MV-4-11 (cell line): ENCODE measurements around the gene CDS2.

Experiments
- DNase-seq: peaks from one replicate; lab custom pipeline; 2025; lab: John Stamatoyannopoulos, UW

CDS2 gene

DNA sequence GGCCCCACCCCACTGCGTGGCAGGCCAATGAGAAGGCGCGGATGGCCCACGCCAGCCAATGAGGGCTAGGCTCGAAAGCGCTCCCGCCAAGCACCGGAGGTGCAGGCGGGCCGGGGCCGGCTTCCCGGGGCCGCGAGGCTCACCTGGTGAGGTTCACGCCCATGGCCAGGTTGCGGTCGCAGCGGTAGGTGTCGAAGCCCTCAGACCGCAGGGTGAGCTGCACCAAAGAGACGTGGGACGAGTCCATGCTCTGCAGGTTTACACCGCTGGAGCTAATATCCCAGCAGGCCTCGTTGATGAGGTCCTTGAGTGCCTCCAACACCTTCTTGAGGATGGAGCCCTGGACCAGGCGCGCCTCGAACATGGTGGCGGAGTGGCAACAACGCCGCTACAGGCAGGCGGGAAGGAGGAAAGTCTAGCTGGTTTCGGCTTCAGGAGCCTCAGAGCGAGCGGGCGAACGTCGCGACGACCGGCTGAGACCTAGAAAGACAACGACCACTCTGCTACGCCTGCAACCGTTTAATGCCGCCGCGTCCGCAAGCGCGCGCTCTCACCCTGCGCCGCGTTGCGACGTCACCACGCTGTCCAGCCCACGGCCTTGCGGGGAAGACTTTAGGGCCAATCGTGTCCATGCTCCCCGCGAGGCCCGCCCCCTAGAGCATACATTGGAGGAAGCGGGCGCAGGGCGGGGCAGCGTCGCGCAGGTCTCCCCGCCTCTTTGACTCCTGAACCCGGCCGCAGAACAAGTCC is 7.2 kb upstream of the CDS2 start, which contains the start of gene PCNA:
Gene PCNA, minus strand, starts transcription at position 524 of the 750 bp plus-strand sequence. Its CDS starts 160 bp downstream, at position 364.
- peak; percentile 98 for DNase-seq

DNA sequence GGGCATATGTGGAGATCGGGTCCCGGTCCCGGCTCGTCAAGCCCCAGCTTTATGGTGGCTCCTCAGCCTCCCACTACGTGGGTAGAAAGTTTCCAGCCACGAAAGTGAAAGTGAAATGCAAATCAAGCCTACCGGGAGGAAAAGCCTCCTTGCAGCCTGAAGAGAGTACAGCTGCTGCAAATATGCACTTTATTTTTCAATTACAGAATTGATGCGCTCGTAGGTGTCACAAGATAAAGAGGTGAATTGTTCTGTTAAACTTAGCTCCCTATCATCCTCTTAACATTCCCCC is 6.7 kb upstream of the CDS2 start:
- no peak for DNase-seq

DNA sequence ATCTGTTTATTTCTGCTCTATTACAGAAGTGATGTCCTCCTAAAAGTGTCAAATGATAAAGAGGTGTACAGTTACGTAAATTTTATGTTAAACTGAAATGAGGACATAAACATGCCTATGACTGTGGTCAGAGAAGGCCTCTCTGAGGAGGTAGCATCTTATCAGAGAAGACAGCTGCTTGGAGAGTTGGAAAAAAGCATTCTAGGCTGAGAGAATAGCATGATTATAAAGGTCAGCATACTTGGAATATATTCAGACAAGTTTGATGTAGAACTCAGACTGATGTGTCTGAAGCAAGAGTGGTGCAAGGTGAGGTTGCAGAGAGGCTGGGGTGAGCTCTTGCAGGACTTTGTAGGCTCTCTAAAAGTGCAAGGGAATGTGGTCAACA is 3.9 kb upstream of the CDS2 start:
- no peak for DNase-seq

DNA sequence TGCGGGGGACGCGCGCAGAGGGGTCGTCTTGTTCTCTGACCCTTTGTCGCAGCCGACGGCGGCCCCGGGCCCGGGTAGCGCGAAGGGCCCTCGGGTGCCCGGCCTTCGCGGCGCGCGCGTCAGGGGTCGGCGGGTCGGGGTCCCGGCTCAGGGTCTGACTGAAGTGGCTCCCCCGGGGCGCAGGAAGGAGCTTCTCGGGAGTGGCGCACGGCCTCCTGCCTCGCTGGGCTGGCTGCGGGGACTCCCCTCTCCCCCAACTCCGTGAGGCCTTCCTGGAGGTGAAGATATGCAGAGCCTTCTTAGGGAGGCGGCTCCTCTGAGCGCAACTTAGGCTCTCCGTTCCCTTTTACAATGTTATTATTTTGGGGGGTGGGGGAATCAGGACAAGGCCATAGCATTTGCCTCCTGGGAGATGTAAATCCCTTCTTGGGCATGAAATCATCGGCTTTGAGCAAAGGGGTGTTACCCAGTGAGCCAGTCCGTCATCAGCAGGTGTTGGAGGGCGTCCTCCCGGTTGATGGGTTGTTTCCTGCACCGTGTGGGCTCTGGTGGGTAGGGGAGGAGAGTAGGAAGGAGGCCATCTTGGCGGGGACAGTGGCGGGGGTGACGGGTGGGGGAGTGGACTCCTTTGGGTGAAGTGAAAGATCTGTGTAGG is 523 bp downstream of the CDS2 start:
- no peak for DNase-seq

DNA sequence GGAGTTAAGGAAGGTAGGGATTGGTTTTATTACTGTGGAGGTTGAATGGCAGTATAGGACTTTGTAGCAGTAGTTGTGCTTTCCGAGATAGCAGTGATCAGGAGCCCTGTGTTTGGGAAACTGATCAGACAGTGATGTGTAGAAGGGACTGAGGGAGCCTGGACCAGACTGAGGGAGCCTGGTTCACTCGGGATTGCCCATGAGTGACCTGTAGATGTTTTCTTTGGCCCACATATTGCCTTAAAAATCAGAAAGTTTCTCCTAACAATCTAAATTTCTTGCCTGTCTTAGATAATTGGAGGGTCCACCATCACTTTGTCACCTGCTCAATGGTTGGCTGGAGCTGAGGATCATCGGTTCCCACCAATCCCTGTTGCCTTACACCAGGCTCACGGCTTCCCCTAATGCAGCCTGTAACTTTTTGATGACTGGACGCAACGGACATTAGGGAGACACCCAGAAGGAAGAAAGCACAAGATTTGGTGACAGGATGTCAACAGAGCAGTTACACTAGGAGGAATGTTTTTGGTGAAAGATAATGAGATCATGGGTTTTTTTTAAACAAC is 1.1 kb downstream of the CDS2 start:
- no peak for DNase-seq

DNA sequence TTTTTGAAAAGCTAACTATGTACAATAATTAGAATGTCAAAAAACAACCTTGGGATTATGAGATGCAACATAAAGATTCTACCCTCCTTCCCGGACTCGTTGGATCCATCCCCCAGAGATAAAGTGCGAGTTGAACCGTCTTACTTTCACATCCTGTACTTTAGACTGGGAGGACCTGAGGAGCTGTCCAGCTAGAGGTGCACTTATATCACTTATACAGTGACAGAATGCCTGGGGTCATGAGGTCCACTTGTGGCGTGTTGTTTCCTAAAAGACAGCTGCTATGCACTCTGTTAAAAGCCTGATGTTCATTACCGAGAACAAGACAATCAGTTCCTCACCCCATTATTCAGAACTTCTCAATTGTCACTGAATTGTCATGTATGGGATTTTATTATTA is 2.1 kb downstream of the CDS2 start:
- DNase-seq = peak; percentile 53

DNA sequence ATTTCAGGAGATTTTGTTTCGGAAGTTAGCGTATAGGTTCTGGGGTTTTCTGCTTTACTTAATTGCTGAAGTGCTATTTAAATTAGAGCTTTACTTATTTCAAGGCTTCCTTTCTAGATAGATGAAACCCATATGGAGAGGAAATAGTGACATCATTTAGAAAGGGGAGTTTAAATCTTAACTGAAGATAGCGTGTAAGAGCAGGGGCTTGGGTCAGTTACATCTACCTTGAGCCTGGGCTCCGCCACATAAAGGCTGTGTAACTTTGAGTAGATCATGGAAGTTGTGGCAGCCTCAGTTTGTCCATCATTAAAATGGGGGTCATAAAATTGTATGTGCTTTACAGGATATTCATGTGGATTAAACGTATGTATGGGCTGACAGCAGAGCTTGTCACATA is 4.7 kb downstream of the CDS2 start:
- no peak for DNase-seq

DNA sequence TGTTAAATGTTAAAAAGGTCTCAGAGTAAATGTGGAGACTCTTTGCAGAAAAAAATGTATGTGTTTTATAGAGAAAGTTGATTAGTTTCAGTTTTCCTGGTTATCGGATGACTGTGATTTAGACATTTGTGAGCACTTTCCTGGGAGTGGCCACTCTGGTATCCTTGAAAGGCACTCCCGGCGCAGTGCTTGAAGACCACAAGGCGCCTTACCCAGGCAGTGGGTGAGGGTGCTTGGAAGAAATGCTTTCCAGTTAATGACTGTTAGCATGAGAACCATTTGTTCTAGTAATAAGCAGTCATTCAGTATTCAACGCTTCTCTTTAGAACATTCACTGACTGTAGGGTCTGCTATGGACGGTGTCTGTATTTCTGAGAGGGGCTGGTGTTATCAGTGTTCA is 7.2 kb downstream of the CDS2 start:
- no peak for DNase-seq

DNA sequence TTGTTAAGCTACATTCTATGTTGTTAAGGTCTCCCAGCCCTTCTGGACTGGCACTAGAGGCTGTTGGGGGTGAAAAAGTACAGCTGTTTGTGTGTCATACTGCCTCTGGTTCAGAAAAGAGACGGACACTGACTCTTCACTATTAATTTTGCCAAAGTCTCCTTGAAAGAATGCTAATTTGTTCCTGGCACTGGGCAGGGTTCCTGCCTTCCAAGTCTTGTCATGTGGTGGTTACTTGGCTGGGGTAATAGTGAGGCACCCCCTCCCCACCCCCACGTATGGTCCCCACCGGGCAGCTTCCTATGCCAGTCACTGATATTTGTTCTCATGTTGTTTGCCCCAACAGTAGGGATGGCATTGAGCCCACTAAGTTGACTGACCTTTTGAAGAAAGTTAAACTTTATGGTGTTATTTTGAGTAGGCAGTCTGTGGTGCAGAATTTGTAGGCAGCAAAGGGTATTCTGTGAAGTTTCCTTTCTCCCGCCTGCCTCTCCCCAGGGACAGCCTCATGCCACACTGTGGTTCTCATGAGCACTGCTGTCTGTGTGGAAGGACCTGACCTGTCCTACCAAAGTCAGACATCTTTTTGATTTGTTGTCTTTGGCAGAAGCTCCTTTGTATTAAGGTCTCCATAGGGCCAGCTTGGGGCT is 8.7 kb downstream of the CDS2 start:
- DNase-seq = no peak

DNA sequence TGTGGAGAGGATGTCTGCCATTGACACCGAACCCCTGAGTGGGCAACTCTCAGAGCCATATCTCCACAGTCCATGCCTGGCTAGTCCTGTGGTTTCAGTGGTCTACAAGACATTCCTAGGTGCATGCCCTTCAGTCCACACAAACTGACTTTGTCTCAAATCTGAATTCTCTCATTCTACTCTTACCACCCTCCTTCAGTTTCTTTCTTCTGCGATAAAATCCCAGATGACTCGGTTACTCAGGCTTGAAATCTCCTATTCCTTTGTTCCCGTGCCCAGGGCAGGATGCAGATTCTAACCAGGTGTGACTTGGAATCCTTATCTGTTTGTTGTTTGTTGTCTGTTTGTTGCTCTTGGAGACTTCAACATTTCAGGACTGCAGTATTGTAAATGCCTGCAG is 9.3 kb downstream of the CDS2 start:
- DNase-seq = no peak

DNA sequence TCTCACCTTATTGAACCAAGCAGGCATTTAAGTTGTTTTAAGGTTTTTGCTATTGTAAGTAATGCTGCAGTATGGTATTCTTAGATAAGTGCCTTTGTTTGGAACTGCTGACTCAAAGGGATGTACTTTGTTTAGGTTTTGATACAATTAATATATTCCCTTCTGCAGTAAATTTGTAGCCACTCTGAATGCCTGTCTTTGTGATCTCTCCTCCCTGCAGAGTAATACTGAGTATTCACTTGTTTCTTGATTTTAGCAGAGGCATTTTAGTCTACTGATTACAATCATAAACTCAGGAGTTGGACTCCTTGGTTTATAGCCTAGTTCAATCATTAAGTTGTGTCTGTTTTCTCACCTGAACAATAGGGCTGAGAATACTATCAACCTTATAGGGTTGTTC is 13.4 kb downstream of the CDS2 start:
- DNase-seq = no peak

DNA sequence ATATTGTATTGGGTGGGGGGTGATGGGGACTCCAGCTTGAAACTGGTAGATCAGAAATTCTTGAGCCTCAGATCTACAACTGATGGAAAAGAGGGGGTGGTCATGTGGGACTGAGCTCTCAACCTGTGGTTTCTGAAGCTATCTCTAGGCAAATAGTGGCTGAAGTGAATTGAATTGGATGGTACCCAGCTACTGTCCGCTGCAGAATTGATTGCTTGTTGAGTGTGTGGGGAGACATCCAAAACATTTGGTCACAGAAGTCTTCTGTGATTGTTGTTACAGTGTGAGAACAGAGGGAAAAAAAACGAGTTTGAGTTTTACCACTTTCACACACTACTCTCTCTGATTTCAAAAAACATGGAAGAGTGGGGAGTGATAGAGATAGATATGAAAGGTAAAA is 14.8 kb downstream of the CDS2 start:
- no peak for DNase-seq

DNA sequence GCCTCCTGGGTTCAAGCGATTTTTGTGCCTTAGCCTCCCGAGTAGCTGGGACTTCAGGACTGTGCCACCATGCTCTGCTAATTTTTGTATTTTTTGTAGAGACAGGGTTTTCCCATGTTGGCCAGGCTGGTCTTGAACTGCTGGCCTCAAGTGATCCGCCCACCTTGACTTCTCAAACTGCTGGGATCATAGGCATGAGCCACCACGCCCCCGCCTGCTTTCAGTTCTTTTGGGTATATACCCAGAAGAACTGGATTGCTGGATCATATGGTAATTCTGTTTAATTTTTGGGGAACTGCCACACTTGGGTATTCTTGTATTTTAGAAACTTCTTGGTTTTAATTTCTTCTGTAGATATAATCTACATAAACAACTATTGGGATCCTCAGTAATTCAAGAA is 17.0 kb downstream of the CDS2 start:
- no peak for DNase-seq

DNA sequence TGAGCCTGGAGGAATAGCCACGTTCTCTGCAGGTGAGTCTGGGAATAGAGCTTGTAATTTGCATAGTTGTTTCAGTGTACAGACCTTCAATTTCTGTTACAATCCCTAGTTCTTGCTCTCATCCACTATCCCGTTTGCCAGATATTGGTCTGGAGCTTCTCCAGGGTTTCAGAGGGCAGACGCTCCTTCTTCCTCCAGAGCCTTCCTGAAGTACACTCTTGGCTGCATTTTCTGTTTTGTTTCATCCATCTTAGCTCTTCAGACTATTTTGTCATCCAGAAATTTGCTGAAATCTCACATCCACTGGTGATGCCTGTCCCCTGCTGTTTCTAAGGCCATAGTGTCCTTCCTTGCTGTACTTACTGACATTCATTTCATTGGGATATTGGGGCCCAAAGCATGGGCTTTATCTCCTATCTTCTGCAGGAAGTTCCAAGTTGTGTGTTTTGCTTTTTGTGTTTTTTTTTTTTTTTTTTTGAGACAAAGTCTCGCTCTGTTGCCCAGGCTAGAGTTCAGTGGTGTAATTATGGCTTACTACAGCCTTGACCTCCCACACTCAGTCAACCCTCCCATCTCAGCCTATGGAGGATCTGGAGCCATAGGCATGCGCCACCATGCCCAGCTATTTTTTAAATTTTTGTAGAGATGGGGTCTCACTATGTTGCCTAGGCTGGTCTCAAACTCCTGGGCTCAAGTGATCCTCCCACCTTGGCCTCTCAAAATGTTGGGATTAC is 18.7 kb downstream of the CDS2 start:
- DNase-seq = no peak

DNA sequence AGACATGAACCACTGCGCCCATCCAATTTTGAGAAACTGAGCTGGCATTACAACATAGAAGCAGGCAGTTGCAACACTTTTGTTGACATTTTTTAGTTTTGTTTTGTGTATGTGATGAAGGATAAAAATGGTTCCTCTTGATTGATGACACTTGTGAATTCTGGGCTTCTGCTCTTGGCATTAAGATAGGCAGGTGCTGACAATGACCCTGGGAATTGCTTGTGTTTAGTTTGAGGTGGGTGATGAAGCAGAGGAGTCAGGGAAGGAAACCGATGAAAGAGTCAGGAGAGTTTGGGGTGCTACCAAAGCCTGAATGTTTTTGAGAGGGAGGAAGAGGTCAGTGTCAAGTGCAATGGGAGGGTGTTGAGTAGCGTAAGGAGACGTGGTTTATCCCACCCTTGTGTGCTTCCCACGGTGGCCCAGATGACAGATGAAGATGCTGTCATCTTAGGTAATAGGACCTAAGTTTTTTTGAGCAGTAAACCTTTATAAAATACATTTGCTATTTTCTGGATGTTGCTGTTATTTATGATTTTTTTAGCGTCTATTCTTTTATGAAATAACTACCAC is 19.4 kb downstream of the CDS2 start:
- DNase-seq = peak; percentile 12

DNA sequence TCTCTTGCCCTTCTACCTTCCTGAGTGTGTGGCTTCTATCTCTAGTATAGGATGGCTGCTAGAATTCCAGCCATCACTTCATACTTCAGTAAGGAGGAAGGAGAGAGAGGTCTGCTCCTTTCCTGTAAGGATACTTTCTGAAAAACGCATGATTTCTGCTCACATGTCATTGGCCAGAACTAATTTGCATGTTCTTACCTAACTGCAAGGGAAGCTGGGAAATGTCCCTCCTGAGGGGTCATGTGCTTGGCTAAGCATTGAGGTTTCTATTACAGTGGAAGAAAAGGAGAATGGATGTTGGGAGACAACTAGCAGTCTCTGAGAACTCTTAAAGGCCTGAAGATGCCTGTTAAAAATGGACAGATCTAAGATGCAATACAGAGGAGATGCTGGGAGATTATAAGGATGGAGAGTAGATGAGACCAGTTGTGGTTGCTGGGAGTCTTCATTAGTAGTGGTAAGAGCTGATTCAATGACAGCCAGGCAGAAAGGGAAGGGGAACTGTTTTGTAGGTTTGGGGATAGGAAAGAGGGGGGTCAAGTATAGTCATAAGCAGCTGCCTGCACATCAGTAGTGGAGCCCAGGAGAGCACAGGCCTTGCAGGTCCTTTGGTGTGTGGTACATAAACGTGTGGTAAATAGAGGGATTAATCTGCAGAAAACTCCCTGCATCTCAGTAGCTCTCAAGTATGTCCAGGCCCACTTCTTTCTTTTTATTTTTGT is 20.2 kb downstream of the CDS2 start:
- DNase-seq = peak; percentile 65

DNA sequence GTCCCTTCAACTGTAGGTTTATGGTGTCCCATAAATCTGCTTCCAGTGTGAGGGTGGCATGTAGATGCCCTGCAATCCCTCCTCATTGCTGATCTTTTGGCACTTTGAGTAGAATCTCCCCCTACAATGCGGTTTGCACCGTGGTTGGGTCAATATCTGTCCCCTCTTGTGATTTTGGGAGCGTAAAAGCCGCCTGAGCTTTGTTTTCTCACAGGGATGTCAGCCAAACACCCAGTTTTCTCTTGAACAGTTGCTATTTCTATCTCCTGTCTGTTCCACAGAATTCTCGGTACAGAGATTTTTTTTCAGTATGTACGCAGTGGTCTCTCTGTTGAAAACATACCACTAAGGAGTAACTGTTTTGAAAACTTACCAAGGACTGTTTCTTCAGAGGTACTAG is 21.8 kb downstream of the CDS2 start:
- DNase-seq = no peak

DNA sequence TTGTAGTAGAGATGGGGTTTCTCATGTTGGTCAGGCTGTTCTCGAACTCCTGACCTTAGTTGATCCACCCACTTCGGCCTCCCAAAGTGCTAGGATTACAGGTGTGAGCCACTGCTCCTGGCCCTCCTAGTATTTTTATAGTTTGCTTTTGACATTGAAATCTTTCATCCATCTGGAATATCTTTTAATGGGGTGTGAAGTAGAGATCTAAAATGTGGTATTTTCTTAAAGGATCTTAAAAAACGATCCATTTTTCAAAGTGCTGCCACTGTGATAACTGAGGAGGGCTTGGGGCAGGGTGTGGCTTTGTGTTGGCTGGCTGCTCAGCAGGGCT is 23.1 kb downstream of the CDS2 start:
- DNase-seq = no peak

DNA sequence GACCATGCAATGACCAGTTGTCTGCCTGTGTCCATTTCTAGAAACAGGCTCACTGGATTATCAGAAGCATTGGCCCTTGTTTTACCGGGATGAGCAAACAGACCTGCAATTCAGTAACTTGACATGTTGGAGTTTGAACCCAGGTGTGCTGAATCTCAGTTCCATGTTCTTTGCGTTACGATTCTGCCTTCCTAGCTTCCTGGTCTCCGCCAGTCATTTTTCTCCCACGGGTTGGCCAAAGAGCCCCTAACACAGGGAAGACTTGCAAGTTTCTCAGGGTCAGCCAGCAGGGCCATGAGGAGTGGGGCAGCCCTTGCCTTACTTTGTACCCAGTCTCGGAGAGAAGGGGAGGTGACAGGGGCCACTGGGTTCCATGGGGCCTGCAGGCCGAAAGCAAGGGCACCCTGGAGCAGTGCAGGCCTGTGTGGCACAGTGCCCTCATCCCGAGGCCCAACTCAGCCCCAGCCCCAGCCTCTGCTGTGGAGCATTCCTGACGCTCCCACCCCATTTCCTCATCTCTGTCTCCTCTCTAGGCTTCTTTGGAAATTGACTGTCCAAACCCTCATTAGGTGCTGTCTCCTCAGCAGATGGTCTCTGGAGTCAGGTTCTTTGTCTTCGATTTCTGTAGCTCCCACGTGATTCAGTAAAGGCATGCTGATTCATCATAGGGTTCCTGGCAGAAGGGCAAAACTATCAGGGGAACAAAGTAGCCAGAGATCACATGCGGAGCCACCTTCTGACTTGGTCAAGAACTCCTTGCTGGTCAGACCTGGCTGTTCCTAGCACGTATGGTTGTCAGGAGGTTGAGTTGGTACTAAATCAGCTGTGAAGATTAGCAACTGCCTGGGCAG is 23.6 kb downstream of the CDS2 start:
- DNase-seq = no peak

DNA sequence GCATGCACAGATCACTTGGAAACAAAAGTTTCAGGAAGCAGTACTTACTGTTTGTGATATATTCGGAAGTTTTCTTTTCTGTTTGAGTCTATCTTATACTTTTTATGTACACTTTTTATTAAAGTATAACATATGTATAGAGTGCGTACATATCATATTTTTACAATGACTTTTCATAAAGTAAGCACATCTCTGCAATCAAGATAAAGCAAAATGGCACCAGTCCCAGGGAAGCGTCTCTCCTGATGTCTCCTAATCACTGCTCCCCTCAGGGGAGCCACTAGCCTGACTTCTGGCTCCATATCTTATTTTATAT is 26.3 kb downstream of the CDS2 start:
- no peak for DNase-seq
